OCI-LY7 (cell line): ENCODE results near the gene LPIN1.

Experiments
- CTCF ChIP-seq: fragments of 200-600 bp; sonication (generic); conservative IDR thresholded peaks from 2 replicates; pipeline ENCODE4 v1.5.1; 2014; ENCODE audit warnings: mild to moderate bottlenecking, antibody characterized with exemption, low read length, moderate library complexity, mixed read lengths
- EZH2phosphoT487 ChIP-seq: fragments of 200-600 bp; sonication (generic); IDR thresholded peaks from 2 replicates; pipeline ENCODE4 v1.6.1; 2018; ENCODE audit warnings: low read depth, borderline replicate concordance, mild to moderate bottlenecking, mixed run types, antibody characterized with exemption, low read length, moderate library complexity, mixed read lengths

DNA sequence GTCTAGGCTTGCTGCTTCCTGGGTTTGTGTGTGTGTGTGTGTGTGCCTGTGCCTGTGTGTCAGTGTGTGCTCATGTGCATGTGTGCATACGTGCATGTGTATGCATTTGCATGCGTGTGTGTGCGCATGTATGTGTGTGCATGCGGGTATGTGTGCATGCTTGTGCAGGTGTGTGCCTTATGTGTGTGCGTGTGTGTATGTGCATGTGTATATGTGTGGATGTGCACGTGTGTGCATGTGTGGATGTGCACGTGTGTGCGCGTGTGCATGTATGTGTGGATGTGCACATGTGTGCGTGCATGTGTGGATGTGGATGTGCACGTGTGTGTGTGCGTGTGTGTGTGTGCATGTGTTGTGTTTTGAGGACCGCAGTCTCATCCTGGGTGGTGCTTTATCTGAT lies 42.8 kb downstream of the LPIN1 start:
- TF ChIP-seq CTCF: no peak
- TF ChIP-seq EZH2phosphoT487: no peak
